GM23338 (cell line): ENCODE measurements around the gene MSH3. TPM values are rescaled to one million over a fixed set of nuclear protein-coding genes. Genes with fewer than 3 reads are reported as not detected.

Experiments
- ATAC-seq: fragments of 200-7000 bp; cut with Tn5 transposase; 3 replicates; pipeline ENCODE4 v1.9.1; 2020
- DNase-seq: peaks from one replicate; pipeline ENCODE4 v3.0.0-alpha.2; 2015; ENCODE audit warnings: low spot score
- H2AFZ ChIP-seq: fragments of 200-600 bp; sonication (generic); 2 replicates; pipeline ENCODE4 v1.8.0; 2016; ENCODE audit warnings: antibody characterized with exemption, mild to moderate bottlenecking, moderate library complexity
- H3F3A ChIP-seq: fragments of 200-600 bp; sonication (generic); replicated peaks from 2 replicates; pipeline ENCODE4 v1.8.0; 2017; ENCODE audit warnings: antibody characterized with exemption, mixed run types, low read depth
- H3K27ac ChIP-seq: fragments of 200-600 bp; sonication (generic); 2 replicates; pipeline ENCODE4 v1.6.1; 2016; ENCODE audit warnings: low read depth
- H3K27me3 ChIP-seq: fragments of 200-600 bp; sonication (generic); 2 replicates; pipeline ENCODE4 v1.8.0; 2016; ENCODE audit warnings: mild to moderate bottlenecking, mixed run types, moderate library complexity; ENCODE audit not compliant: insufficient read depth
- H3K36me3 ChIP-seq: fragments of 200-600 bp; sonication (generic); 2 replicates; pipeline ENCODE4 v1.8.0; 2016; ENCODE audit warnings: mild to moderate bottlenecking; ENCODE audit not compliant: insufficient read depth
- H3K4me1 ChIP-seq: fragments of 200-600 bp; sonication (generic); 2 replicates; pipeline ENCODE4 v1.8.0; 2016; ENCODE audit warnings: mild to moderate bottlenecking, moderate library complexity; ENCODE audit not compliant: insufficient read depth
- H3K4me2 ChIP-seq: fragments of 200-600 bp; sonication (generic); 2 replicates; pipeline ENCODE4 v1.7.1; 2017; ENCODE audit warnings: mixed run types
- H3K4me3 ChIP-seq: fragments of 200-600 bp; sonication (generic); 2 replicates; pipeline ENCODE4 v1.6.1; 2016; ENCODE audit warnings: mixed run types
- H3K79me2 ChIP-seq: fragments of 200-600 bp; sonication (generic); replicated peaks from 2 replicates; pipeline ENCODE4 v1.8.0; 2017; ENCODE audit warnings: mild to moderate bottlenecking; ENCODE audit not compliant: insufficient read depth
- H3K9me2 ChIP-seq: fragments of 200-600 bp; sonication (generic); 2 replicates; pipeline ENCODE4 v1.8.0; 2017; ENCODE audit not compliant: insufficient read depth
- H4K20me1 ChIP-seq: fragments of 200-600 bp; sonication (generic); replicated peaks from 2 replicates; pipeline ENCODE4 v1.8.0; 2017; ENCODE audit warnings: mild to moderate bottlenecking; ENCODE audit not compliant: insufficient read depth
- H3K27ac Mint-ChIP-seq: 2 replicates; pipeline ENCODE4 v1.8.0; 2020; ENCODE audit warnings: inconsistent platforms, mild to moderate bottlenecking, moderate library complexity, mixed read lengths
- H3K27me3 Mint-ChIP-seq: 3 replicates; pipeline ENCODE4 v1.8.0; 2022; ENCODE audit warnings: low read depth, mild to moderate bottlenecking, moderate library complexity, mixed read lengths, inconsistent platforms; ENCODE audit not compliant: insufficient read depth, poor library complexity
- H3K36me3 Mint-ChIP-seq: 3 replicates; pipeline ENCODE4 v1.8.0; 2021; ENCODE audit warnings: low read depth, mild to moderate bottlenecking, inconsistent platforms, moderate library complexity, mixed read lengths
- H3K4me1 Mint-ChIP-seq: 3 replicates; pipeline ENCODE4 v1.8.0; 2020; ENCODE audit warnings: mild to moderate bottlenecking, inconsistent platforms, mixed read lengths
- H3K4me3 Mint-ChIP-seq: 3 replicates; pipeline ENCODE4 v1.8.0; 2021; ENCODE audit warnings: moderate library complexity, mild to moderate bottlenecking, inconsistent platforms, mixed read lengths
- H3K9me3 Mint-ChIP-seq: 3 replicates; pipeline ENCODE4 v1.8.0; 2020; ENCODE audit warnings: moderate library complexity, mild to moderate bottlenecking, inconsistent platforms, mixed read lengths
- CREB1 ChIP-seq: fragments of 250-450 bp; sonication (Bioruptor Pico); IDR thresholded peaks from 2 replicates; pipeline ENCODE4 v1.5.0; 2020; ENCODE audit warnings: low read depth, mild to moderate bottlenecking, moderate library complexity
- ETS1 ChIP-seq: IDR thresholded peaks from 2 replicates; pipeline ENCODE4 v1.6.1; 2016; ENCODE audit warnings: antibody characterized with exemption
- EZH2phosphoT487 ChIP-seq: fragments of 200-600 bp; sonication (generic); IDR thresholded peaks from one replicate; pipeline ENCODE4 v1.8.1; 2018; ENCODE audit warnings: antibody characterized with exemption; ENCODE audit not compliant: unreplicated experiment
- JUNB ChIP-seq: IDR thresholded peaks from one replicate; pipeline ENCODE4 v1.6.1; 2016; ENCODE audit warnings: antibody characterized with exemption; ENCODE audit not compliant: unreplicated experiment
- POLR2AphosphoS5 ChIP-seq: IDR thresholded peaks from 2 replicates; pipeline ENCODE4 v1.6.1; 2016; ENCODE audit warnings: antibody characterized with exemption, low read depth
- ZNF114 ChIP-seq: fragments of 250-450 bp; sonication (Bioruptor Pico); IDR thresholded peaks from 2 replicates; pipeline ENCODE4 v1.5.0; 2020; ENCODE audit warnings: mild to moderate bottlenecking, moderate library complexity
- ZNF331 ChIP-seq: fragments of 250-450 bp; sonication (Bioruptor Pico); IDR thresholded peaks from 2 replicates; pipeline ENCODE4 v1.5.0; 2020; ENCODE audit warnings: low read depth, mild to moderate bottlenecking, moderate library complexity
- polyA plus RNA-seq: library from polyadenylated mRNA; unstranded; fragments of >200 nt; fragmentation: Nextera tagmentation; extraction: Ambion mirVana; gene quantifications from 2 replicates; pipeline ENCODE4 v1.2.1, GENCODE V29; 2016
- total RNA-seq: library from RNA; depleted of rRNA; stranded (reverse); fragments of >200 nt; shearing (Covaris generic); gene quantifications from 2 replicates; pipeline ENCODE4 v1.2.3, GENCODE V29; 2014
- TF ChIP-seq, protein P1 (sequence below): fragments of 250-450 bp; sonication (Bioruptor Pico); IDR thresholded peaks from 2 replicates; pipeline ENCODE4 v1.5.0; 2020; ENCODE audit warnings: mild to moderate bottlenecking, moderate library complexity
- TF ChIP-seq, protein P2 (sequence below): IDR thresholded peaks from one replicate; pipeline ENCODE4 v1.6.1; 2018; ENCODE audit warnings: antibody characterized with exemption; ENCODE audit not compliant: unreplicated experiment

Gene MSH3
- total and polyA plus RNA-seq, 2 experiments from 2014 or later, result 13.3 to 16.6 TPM

DNA sequence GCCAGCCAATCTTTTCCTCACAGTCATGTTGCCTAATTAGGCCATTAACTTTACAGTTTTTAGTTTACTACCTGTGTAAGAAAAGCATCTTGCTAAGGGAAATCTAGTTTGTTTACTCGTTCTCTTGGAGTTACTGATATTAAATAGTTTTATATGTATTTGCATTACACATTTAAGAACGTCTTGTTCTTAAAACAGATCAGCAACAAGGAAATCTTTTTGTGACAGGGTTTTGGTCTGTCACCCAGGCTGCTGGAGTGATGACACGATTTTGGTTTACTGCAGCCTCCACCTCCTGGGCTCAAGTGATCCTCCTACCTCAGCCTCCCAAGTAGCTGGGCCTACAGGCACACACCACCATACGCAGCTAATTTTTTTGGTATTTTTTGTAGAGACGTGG is 29.2 kb upstream of the MSH3 start:
- no peak overlapping the region for H3K27ac ChIP-seq
- H3K4me1 Mint-ChIP-seq, result no peaks in the 10 kb centered on the region
- no peaks in the 10 kb centered on the region for H3K4me1 ChIP-seq
- TF ChIP-seq EZH2phosphoT487 (no peak), ETS1 (no peak), ZNF114 (CRISPR knock-in tag) (no peak), JUNB (no peak), ZNF331 (no peak), CREB1 (CRISPR knock-in tag) (no peak), POLR2AphosphoS5 (no peak)
- TF ChIP-seq, protein P1, sequence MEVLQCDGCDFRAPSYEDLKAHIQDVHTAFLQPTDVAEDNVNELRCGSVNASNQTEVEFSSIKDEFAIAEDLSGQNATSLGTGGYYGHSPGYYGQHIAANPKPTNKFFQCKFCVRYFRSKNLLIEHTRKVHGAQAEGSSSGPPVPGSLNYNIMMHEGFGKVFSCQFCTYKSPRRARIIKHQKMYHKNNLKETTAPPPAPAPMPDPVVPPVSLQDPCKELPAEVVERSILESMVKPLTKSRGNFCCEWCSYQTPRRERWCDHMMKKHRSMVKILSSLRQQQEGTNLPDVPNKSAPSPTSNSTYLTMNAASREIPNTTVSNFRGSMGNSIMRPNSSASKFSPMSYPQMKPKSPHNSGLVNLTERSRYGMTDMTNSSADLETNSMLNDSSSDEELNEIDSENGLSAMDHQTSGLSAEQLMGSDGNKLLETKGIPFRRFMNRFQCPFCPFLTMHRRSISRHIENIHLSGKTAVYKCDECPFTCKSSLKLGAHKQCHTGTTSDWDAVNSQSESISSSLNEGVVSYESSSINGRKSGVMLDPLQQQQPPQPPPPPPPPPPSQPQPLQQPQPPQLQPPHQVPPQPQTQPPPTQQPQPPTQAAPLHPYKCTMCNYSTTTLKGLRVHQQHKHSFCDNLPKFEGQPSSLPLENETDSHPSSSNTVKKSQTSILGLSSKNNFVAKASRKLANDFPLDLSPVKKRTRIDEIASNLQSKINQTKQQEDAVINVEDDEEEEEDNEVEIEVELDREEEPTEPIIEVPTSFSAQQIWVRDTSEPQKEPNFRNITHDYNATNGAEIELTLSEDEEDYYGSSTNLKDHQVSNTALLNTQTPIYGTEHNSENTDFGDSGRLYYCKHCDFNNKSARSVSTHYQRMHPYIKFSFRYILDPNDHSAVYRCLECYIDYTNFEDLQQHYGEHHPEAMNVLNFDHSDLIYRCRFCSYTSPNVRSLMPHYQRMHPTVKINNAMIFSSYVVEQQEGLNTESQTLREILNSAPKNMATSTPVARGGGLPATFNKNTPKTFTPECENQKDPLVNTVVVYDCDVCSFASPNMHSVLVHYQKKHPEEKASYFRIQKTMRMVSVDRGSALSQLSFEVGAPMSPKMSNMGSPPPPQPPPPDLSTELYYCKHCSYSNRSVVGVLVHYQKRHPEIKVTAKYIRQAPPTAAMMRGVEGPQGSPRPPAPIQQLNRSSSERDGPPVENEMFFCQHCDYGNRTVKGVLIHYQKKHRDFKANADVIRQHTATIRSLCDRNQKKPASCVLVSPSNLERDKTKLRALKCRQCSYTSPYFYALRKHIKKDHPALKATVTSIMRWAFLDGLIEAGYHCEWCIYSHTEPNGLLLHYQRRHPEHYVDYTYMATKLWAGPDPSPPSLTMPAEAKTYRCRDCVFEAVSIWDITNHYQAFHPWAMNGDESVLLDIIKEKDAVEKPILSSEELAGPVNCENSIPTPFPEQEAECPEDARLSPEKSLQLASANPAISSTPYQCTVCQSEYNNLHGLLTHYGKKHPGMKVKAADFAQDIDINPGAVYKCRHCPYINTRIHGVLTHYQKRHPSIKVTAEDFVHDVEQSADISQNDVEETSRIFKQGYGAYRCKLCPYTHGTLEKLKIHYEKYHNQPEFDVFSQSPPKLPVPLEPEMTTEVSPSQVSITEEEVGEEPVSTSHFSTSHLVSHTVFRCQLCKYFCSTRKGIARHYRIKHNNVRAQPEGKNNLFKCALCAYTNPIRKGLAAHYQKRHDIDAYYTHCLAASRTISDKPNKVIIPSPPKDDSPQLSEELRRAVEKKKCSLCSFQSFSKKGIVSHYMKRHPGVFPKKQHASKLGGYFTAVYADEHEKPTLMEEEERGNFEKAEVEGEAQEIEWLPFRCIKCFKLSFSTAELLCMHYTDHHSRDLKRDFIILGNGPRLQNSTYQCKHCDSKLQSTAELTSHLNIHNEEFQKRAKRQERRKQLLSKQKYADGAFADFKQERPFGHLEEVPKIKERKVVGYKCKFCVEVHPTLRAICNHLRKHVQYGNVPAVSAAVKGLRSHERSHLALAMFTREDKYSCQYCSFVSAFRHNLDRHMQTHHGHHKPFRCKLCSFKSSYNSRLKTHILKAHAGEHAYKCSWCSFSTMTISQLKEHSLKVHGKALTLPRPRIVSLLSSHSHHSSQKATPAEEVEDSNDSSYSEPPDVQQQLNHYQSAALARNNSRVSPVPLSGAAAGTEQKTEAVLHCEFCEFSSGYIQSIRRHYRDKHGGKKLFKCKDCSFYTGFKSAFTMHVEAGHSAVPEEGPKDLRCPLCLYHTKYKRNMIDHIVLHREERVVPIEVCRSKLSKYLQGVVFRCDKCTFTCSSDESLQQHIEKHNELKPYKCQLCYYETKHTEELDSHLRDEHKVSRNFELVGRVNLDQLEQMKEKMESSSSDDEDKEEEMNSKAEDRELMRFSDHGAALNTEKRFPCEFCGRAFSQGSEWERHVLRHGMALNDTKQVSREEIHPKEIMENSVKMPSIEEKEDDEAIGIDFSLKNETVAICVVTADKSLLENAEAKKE (CRISPR knock-in tag), result no peak
- TF ChIP-seq, protein P2, sequence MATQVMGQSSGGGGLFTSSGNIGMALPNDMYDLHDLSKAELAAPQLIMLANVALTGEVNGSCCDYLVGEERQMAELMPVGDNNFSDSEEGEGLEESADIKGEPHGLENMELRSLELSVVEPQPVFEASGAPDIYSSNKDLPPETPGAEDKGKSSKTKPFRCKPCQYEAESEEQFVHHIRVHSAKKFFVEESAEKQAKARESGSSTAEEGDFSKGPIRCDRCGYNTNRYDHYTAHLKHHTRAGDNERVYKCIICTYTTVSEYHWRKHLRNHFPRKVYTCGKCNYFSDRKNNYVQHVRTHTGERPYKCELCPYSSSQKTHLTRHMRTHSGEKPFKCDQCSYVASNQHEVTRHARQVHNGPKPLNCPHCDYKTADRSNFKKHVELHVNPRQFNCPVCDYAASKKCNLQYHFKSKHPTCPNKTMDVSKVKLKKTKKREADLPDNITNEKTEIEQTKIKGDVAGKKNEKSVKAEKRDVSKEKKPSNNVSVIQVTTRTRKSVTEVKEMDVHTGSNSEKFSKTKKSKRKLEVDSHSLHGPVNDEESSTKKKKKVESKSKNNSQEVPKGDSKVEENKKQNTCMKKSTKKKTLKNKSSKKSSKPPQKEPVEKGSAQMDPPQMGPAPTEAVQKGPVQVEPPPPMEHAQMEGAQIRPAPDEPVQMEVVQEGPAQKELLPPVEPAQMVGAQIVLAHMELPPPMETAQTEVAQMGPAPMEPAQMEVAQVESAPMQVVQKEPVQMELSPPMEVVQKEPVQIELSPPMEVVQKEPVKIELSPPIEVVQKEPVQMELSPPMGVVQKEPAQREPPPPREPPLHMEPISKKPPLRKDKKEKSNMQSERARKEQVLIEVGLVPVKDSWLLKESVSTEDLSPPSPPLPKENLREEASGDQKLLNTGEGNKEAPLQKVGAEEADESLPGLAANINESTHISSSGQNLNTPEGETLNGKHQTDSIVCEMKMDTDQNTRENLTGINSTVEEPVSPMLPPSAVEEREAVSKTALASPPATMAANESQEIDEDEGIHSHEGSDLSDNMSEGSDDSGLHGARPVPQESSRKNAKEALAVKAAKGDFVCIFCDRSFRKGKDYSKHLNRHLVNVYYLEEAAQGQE, result no peak
- H3K27ac Mint-ChIP-seq, result no peak overlapping the region
- no peak for DNase-seq
- H3K4me2 ChIP-seq, result no peak overlapping the region
- H3K36me3 Mint-ChIP-seq, result peaks cover 20% of the 10 kb centered on the region
- ATAC-seq, result no peak
- H3K27me3 ChIP-seq, result no peaks in the 10 kb centered on the region
- H3K36me3 ChIP-seq, result peaks cover 3% of the 10 kb centered on the region; the same call in 1 of the 2 replicates
- H3K27me3 Mint-ChIP-seq, result peaks cover 2% of the 10 kb centered on the region
- no peaks in the 10 kb centered on the region for H3K79me2 ChIP-seq
- no peak overlapping the region for H3K4me3 Mint-ChIP-seq
- no peak overlapping the region for H3K4me3 ChIP-seq
- H3K9me3 Mint-ChIP-seq, result no peaks in the 10 kb centered on the region
- H2AFZ ChIP-seq, result no peak overlapping the region
- H3K9me2 ChIP-seq, result no peaks in the 10 kb centered on the region
- no peaks in the 10 kb centered on the region for H3F3A ChIP-seq
- no peaks in the 10 kb centered on the region for H4K20me1 ChIP-seq
